WTC11 (cell line): ENCODE measurements around the gene SLC25A24. TPM values are rescaled to one million over a fixed set of nuclear protein-coding genes. Genes with fewer than 3 reads are reported as not detected.
"Not testable (repeated sequence)": the region's sequence is repeated elsewhere in the genome, so short reads cannot be mapped to it uniquely, and the experiment has no call there.

Source experiments
- ATAC-seq: fragments of 200-7000 bp; cut with Tn5 transposase; 2 replicates; pipeline ENCODE4 v1.10.0; 2021; ENCODE audit warnings: mild to moderate bottlenecking, moderate library complexity
- CTCF ChIA-PET: fragments of 300-600 bp; sonication (Branson Sonifier 250); formaldehyde crosslinking; loops from one replicate; lab custom pipeline; 2021; ENCODE audit warnings: antibody characterized with exemption; lab: Charles Lee
- POLR2A ChIA-PET: fragments of 350-600 bp; sonication (Branson Sonifier 250); formaldehyde crosslinking; loops from one replicate; lab custom pipeline; 2021; ENCODE audit warnings: antibody characterized with exemption; lab: Charles Lee
- DNase-seq: peaks from one replicate; pipeline ENCODE4 v3.0.0; 2021; ENCODE audit warnings: low spot score
- H3K27ac Mint-ChIP-seq: 2 replicates; pipeline ENCODE4 v1.8.0; 2021; ENCODE audit warnings: mixed read lengths
- H3K27me3 Mint-ChIP-seq: 2 replicates; pipeline ENCODE4 v1.8.0; 2021; ENCODE audit warnings: low read depth, mild to moderate bottlenecking, moderate library complexity, mixed read lengths
- H3K36me3 Mint-ChIP-seq: 2 replicates; pipeline ENCODE4 v1.8.0; 2021; ENCODE audit warnings: mixed read lengths
- H3K4me1 Mint-ChIP-seq: 2 replicates; pipeline ENCODE4 v1.8.0; 2022; ENCODE audit warnings: mixed read lengths
- H3K4me3 Mint-ChIP-seq: 2 replicates; pipeline ENCODE4 v1.8.0; 2021; ENCODE audit warnings: mild to moderate bottlenecking, moderate library complexity, mixed read lengths
- H3K9me3 Mint-ChIP-seq: 2 replicates; pipeline ENCODE4 v1.8.0; 2021; ENCODE audit warnings: mixed read lengths
- ATF3 ChIP-seq: sonication (generic); formaldehyde crosslinking; conservative IDR thresholded peaks from 2 replicates; pipeline ENCODE4 v1.8.1; 2022; ENCODE audit warnings: mild to moderate bottlenecking, missing genetic modification reagents
- ATF6 ChIP-seq: sonication (generic); formaldehyde crosslinking; IDR thresholded peaks from 2 replicates; pipeline ENCODE4 v1.8.1; 2023; ENCODE audit warnings: mild to moderate bottlenecking, missing genetic modification reagents
- CTCF ChIP-seq: fragments of 200-600 bp; IDR thresholded peaks from 2 replicates; pipeline ENCODE4 v1.8.0; 2022; ENCODE audit warnings: antibody characterized with exemption
- MXD4 ChIP-seq: fragments of 250-450 bp; sonication (Bioruptor Pico); IDR thresholded peaks from 2 replicates; pipeline ENCODE4 v1.8.0; 2021; ENCODE audit warnings: mild to moderate bottlenecking, moderate library complexity, borderline replicate concordance
- NFE2L1 ChIP-seq: sonication (generic); formaldehyde crosslinking; IDR thresholded peaks from 2 replicates; pipeline ENCODE4 v1.8.1; 2023; ENCODE audit warnings: missing genetic modification reagents
- NR1H2 ChIP-seq: sonication (generic); formaldehyde crosslinking; IDR thresholded peaks from 2 replicates; pipeline ENCODE4 v1.9.0; 2021; ENCODE audit warnings: mild to moderate bottlenecking, moderate library complexity, missing genetic modification reagents
- PREB ChIP-seq: sonication (generic); formaldehyde crosslinking; IDR thresholded peaks from 2 replicates; pipeline ENCODE4 v1.8.1; 2022; ENCODE audit warnings: mild to moderate bottlenecking, missing genetic modification reagents, moderate library complexity, borderline replicate concordance
- PRRX2 ChIP-seq: fragments of 250-450 bp; sonication (Bioruptor Pico); IDR thresholded peaks from 2 replicates; pipeline ENCODE4 v1.8.0; 2021; ENCODE audit warnings: mild to moderate bottlenecking
- SP1 ChIP-seq: sonication (generic); formaldehyde crosslinking; conservative IDR thresholded peaks from 2 replicates; pipeline ENCODE4 v1.8.1; 2022; ENCODE audit warnings: missing genetic modification reagents
- ZNF219 ChIP-seq: sonication (generic); formaldehyde crosslinking; IDR thresholded peaks from 2 replicates; pipeline ENCODE4 v1.8.0; 2023; ENCODE audit warnings: missing genetic modification reagents, mild to moderate bottlenecking, borderline replicate concordance
- ZNF281 ChIP-seq: sonication (generic); formaldehyde crosslinking; IDR thresholded peaks from 2 replicates; pipeline ENCODE4 v1.8.0; 2023; ENCODE audit warnings: mild to moderate bottlenecking, missing genetic modification reagents
- ZSCAN18 ChIP-seq: fragments of 250-450 bp; sonication (Bioruptor Pico); IDR thresholded peaks from 2 replicates; pipeline ENCODE4 v2.1.2; 2022; ENCODE audit warnings: mild to moderate bottlenecking, moderate library complexity
- total RNA-seq: library from RNA; stranded (reverse); gene quantifications from 3 replicates; pipeline ENCODE4 v1.2.3, GENCODE V29; 2021

The SLC25A24 gene
- total RNA-seq, 1 experiment from 2014 or later, result 39.1 TPM

- no peak for TF ChIP-seq SP1
- TF ChIP-seq, all 79 proteins: peak for 0
Measured at GRCh38 chr1:108179018-108179417, 21.1 kb downstream of the SLC25A24 start (continued).

GRCh38 chr1:108162409-108162808 is 37.7 kb downstream of the SLC25A24 start:
- ATAC-seq, H3K27me3 Mint-ChIP-seq, POLR2A ChIA-PET, H3K4me1 Mint-ChIP-seq, H3K27ac Mint-ChIP-seq, CTCF ChIA-PET, H3K4me3 Mint-ChIP-seq, DNase-seq: not testable (repeated sequence)
- Mint-ChIP-seq H3K36me3 (peaks cover 42% of the 10 kb centered on the region), H3K9me3 (peaks cover 20% of the 10 kb centered on the region)

- DNase-seq, H3K4me1 Mint-ChIP-seq, ATAC-seq, H3K27me3 Mint-ChIP-seq, H3K27ac Mint-ChIP-seq, H3K4me3 Mint-ChIP-seq, POLR2A ChIA-PET, CTCF ChIA-PET: not testable (repeated sequence)
- Mint-ChIP-seq H3K9me3 (peaks cover 10% of the 10 kb centered on the region), H3K36me3 (peaks cover 28% of the 10 kb centered on the region)
Measured at GRCh38 chr1:108159951-108160350, 40.2 kb downstream of the SLC25A24 start.

- no peak for ATAC-seq
- peaks cover 35% of the 10 kb centered on the region for H3K36me3 Mint-ChIP-seq
- H3K27ac Mint-ChIP-seq, result no peak overlapping the region
- no peaks in the 10 kb centered on the region for H3K4me1 Mint-ChIP-seq
- TF ChIP-seq MXD4 (CRISPR knock-in tag) (no peak), ATF3 (CRISPR knock-in tag) (no peak), ZNF219 (CRISPR knock-in tag) (no peak), ZNF281 (CRISPR knock-in tag) (no peak), PREB (no peak), ZSCAN18 (no peak), NFE2L1 (CRISPR knock-in tag) (no peak), CTCF (no peak)
- TF ChIP-seq, all 79 proteins: peak for 0
- no peak for DNase-seq
- Mint-ChIP-seq H3K9me3 (peaks cover 9% of the 10 kb centered on the region; the same call in 1 of the 2 replicates), H3K4me3 (no peak overlapping the region), H3K27me3 (no peaks in the 10 kb centered on the region; the same call in 1 of the 2 replicates)
- ChIA-PET CTCF (no interaction called here), POLR2A (no interaction called here)
Measured at GRCh38 chr1:108158893-108159453, 41.2 kb downstream of the SLC25A24 start.

- H3K27ac Mint-ChIP-seq, result no peak overlapping the region
- POLR2A ChIA-PET, result no interaction called here
- H3K4me1 Mint-ChIP-seq, result no peaks in the 10 kb centered on the region
- ATAC-seq (no peak), DNase-seq (no peak)
- CTCF ChIA-PET, result no interaction called here
- peaks cover 27% of the 10 kb centered on the region for H3K36me3 Mint-ChIP-seq
- no peaks in the 10 kb centered on the region for H3K9me3 Mint-ChIP-seq
- H3K4me3 Mint-ChIP-seq, result no peak overlapping the region
- H3K27me3 Mint-ChIP-seq, result no peaks in the 10 kb centered on the region
- TF ChIP-seq NR1H2 (CRISPR knock-in tag), result no peak
- TF ChIP-seq ATF6 (CRISPR knock-in tag), result no peak
- no peak for TF ChIP-seq PREB
- TF ChIP-seq ZSCAN18, result no peak
- no peak for TF ChIP-seq PRRX2 (CRISPR knock-in tag)
Measured at GRCh38 chr1:108154314-108154713, 45.8 kb downstream of the SLC25A24 start.
